HL-60 (cell line): ENCODE data around the gene TTC9C.
"Not testable (repeated sequence)": the region's sequence is repeated elsewhere in the genome, so short reads cannot be mapped to it uniquely, and the experiment has no call there.

ENCODE experiments used
- DNase-seq, 2 experiments: peaks; one replicate each; pipeline ENCODE4 v3.0.0-alpha.2; 2010 to 2020; ENCODE audit warnings: low read depth in 1 of 2, low spot score in 1 of 2
- H3K27ac ChIP-seq: fragments of 250-450 bp; sonication (Bioruptor Pico); replicated peaks from 2 replicates; pipeline ENCODE4 v1.5.1; 2020; ENCODE audit warnings: mild to moderate bottlenecking, moderate library complexity
- H3K27me3 ChIP-seq: fragments of 250-450 bp; sonication (Bioruptor Pico); 2 replicates; pipeline ENCODE4 v1.5.1; 2021; ENCODE audit warnings: mild to moderate bottlenecking, moderate library complexity; ENCODE audit not compliant: insufficient read depth, poor library complexity, severe bottlenecking
- H3K4me3 ChIP-seq: replicated peaks from 2 replicates; pipeline ENCODE4 v1.5.1; 2011; ENCODE audit warnings: mild to moderate bottlenecking, control low read depth, low read length; ENCODE audit not compliant: insufficient read depth
- CTCF ChIP-seq: IDR thresholded peaks from one replicate; pipeline ENCODE4 v1.5.1; 2011; ENCODE audit warnings: low read length, control low read depth, inconsistent platforms; ENCODE audit not compliant: insufficient read depth
- GABPA ChIP-seq: IDR thresholded peaks from 2 replicates; pipeline ENCODE4 v1.6.1; 2012; ENCODE audit warnings: low read depth
- POLR2AphosphoS5 ChIP-seq: IDR thresholded peaks from 2 replicates; pipeline ENCODE4 v1.6.1; 2012; ENCODE audit warnings: low read depth
- REST ChIP-seq: IDR thresholded peaks from 2 replicates; pipeline ENCODE4 v1.6.1; 2012; ENCODE audit warnings: low read depth; ENCODE audit not compliant: insufficient replicate concordance
- SPI1 ChIP-seq: IDR thresholded peaks from 2 replicates; pipeline ENCODE4 v1.6.1; 2012; ENCODE audit warnings: low read depth, mild to moderate bottlenecking, borderline replicate concordance

TTC9C gene

GRCh38 chr11:62755086-62755615 is 26.9 kb downstream of the TTC9C start:
- no peak for TF ChIP-seq POLR2AphosphoS5
- TF ChIP-seq CTCF, result no peak
- no peak for TF ChIP-seq REST
- TF ChIP-seq SPI1, result no peak
- TF ChIP-seq GABPA, result no peak
- no peak for DNase-seq
- Histone ChIP-seq H3K27ac (no peak overlapping the region), H3K27me3 (no peaks in the 10 kb centered on the region), H3K4me3 (no peak overlapping the region)

- Histone ChIP-seq H3K27ac (no peak overlapping the region), H3K27me3 (no peaks in the 10 kb centered on the region), H3K4me3 (no peak overlapping the region)
- TF ChIP-seq SPI1, result no peak
- TF ChIP-seq POLR2AphosphoS5, result no peak
- TF ChIP-seq GABPA, result no peak
- no peak for TF ChIP-seq REST
- no peak for TF ChIP-seq CTCF
- no peak for DNase-seq
Measured at GRCh38 chr11:62757846-62758788, 29.8 kb downstream of the TTC9C start.

GRCh38 chr11:62760867-62761227 is 32.6 kb downstream of the TTC9C start:
- H3K27me3 ChIP-seq, DNase-seq: not testable (repeated sequence)
- Histone ChIP-seq H3K27ac (peak overlapping the region; percentile 75), H3K4me3 (peak overlapping the region; percentile 0)

- Histone ChIP-seq H3K27ac (peak overlapping the region; percentile 91), H3K4me3 (peak overlapping the region; percentile 74), H3K27me3 (no peaks in the 10 kb centered on the region)
- no peak for DNase-seq
- TF ChIP-seq SPI1 (peak; percentile 83), CTCF (no peak), POLR2AphosphoS5 (no peak; the same call in 1 of the 2 replicates), REST (no peak)
Measured at GRCh38 chr11:62770778-62771143, 42.5 kb downstream of the TTC9C start.
